Muscle of back (tissue), 11 donors: ENCODE data around the gene LRRC4C. TPM values are rescaled to one million over a fixed set of nuclear protein-coding genes. Genes with fewer than 3 reads are reported as not detected.

Experiments
- DNase-seq, 3 donors: peaks; one replicate each; pipeline versions ENCODE4 v3.0.0 to v3.0.0-alpha.2; 2013
- polyA plus RNA-seq, 10 donors: library from polyadenylated mRNA; unstranded; fragments of 120-200 nt; gene quantifications; one replicate each; pipeline ENCODE4 v1.2.1, GENCODE V29; 2013; ENCODE audit not compliant: insufficient read length in 10 of 10

LRRC4C gene
- polyA plus RNA-seq, 10 donors, result 1.8 to 5.4 (median 3.4) TPM

DNA sequence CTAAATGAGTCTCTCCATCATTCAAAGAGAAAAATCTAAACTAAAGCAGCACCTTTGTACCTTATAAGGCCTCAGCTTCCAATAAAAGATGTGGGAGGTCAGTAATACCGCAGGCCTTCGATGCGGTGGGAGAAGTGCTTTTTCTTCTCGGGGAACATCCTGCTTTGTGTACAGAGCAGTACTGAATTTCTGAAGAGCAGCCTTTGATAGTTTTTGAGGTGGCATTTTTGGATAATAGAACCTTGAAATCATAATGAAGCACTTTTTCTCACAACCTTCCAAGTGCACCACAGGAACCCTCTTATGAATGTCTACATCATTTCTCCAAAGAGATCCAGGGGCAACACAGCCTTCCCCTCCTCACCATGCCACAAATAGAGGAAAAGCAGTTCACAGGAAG is 39.6 kb downstream of the LRRC4C start:
- no peak for DNase-seq

DNA sequence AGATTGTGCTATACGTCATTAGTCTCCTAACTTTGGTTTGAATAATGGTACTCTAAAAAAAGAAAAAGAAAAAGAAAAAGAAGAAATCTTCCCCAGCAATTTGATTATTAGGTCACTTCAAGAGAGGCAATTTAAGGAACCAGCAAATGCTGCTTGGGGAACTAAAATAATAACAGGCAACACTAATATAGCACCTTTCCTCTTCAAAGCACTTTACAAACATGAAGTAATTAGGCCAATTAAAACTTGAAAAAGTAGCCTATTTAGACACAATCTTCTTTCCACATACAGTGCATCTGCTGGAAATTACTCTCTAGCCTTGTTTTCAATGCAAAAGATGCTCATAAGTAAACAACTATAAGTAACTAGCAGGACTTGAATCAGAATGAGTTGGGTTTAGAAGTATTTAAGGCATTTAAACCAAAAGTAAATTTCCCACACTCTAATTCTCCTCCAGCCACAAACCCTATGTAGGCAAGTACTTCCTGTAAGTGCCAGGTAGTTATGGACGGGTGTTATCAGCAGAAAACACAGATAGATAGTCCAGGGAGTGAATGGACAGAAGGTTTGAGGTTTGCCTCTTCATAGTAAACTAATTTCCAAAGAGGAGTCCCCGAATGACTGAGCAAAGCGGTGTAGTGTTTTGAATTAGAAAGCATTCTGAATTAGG is 44.5 kb downstream of the LRRC4C start:
- DNase-seq, result no peak

DNA sequence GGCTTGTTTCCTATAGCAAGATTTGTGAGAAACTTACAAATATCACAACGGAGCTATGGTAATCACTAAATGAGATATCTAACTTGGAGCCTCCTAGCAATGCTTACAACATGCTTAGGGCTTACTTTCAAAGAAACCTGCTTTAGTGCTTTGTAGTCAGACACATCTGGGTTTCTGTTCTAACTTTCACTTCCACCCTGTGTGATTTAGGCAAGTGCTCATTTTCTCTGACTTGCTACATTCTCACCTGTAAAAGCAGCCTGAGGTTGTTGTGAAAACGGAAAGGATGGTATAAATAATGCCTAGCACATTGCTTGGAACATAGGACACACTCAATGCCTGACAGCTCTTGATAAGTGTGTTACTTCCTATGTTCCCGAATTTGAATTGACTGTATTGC is 45.6 kb downstream of the LRRC4C start:
- no peak for DNase-seq

DNA sequence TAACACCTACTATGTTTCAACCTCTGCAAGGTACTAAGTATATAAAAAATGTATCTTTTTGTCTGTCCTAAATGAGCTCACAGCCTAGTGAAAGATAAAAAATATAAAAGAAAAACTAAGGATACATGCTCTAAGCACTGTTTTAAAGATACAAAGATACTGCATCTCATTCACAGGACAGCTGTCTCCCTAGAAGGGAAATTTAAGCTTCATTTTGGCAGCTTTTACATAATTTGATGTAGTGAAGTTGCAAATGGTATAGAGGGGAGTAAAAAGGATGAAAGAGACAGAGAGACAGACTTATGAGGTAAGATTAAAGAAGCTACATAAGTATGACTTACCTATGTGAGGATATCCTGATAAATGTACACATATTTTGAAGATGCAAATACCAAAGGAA is 53.6 kb downstream of the LRRC4C start:
- DNase-seq, result no peak

GRCh38 chr11:41404109-41404508 is 55.3 kb downstream of the LRRC4C start:
- DNase-seq, result no peak

GRCh38 chr11:41403458-41403857 is 56.0 kb downstream of the LRRC4C start:
- DNase-seq, result no peak

DNA sequence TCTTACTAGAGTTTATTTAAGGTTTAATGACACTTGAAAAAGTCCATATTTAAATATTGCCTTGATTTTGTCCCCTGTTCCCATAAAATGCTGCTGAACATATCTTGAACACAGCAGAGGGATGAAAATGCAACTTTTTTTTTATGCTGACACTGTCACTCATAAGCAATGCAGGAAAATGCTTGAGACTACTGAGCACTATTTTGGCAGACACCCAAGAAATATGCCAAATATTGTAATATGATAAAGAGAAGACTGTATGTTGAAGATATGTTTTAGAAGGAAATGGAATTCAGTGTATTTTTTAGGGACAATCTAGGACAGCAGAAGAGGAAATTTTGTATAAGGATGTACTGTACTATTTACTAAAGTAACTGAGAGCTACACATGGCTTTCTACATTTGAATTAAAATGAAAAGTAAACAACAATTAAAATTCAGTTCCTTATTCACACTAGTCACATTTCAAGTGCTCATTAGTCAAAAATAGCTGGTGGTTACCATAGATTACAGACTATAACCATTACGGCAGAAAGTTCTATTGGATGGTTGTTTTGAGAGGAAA is 58.6 kb downstream of the LRRC4C start:
- no peak for DNase-seq

DNA sequence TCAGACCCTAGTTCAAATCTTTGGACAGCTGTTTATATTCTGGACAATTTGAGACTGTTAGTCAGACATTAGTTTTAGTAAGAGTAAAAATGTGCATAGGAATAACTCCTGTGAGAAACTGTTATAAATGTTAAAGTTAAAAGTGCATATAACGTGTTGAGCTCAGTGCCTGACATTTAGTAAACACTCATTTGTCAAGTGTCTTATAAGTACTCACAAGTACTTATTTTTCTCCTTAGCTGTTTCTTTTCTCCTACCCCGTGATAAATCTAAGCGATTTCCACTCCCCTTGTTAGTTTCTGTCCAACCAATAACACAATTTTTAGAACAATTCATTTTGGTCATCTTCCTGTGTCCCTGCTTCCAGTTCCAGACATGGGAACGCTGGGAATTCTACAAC is 59.3 kb downstream of the LRRC4C start:
- DNase-seq, result no peak

GRCh38 chr11:41399323-41399722 is 60.1 kb downstream of the LRRC4C start:
- DNase-seq, result no peak

DNA sequence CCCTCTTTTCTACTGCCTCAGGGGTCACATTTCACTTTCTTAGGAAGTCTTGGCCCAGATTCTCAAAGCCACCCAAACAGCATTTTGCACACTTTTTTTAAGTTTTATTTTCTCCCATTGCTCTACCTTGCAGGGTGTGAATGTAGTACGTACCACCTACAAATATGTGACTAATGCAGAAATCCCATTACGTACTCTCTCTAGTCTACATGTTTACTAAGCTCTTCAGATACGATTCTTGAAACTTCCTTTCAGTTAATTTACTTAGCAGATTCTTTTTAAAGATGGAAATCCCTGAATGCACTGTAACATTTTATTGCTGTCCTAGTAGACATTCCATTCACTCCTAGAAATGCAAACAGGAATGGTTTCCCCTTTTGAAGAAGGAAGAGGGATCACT is 61.3 kb downstream of the LRRC4C start:
- DNase-seq, result no peak

GRCh38 chr11:41394521-41395195 is 64.8 kb downstream of the LRRC4C start:
- no peak for DNase-seq

- DNase-seq, result peak in 1 of 3 donors; percentile 51
Observed at GRCh38 chr11:41392596-41392995, 66.9 kb downstream of the LRRC4C start.

DNA sequence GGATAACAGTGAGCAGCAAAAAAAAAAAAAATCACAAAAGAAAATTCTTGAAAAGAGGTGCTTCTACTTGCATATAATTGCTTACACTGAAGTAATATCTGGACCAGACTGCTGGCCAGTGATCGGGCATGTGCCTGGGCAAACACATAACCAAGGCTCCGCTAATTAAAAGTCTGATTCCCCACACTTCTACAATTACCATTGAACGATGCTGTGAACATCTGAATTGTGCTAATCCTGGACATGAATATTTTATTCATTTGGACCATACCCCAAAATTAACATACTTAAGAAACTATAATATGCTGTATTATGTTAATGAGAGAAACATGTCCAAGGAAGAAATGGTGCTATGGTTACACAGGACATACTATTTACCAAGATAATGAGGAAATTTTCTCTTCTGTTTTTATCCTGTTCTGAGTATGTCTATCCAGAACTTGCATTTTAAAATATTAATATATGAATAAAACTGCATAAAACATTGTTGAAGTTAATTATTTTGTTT is 69.8 kb downstream of the LRRC4C start:
- no peak for DNase-seq

- no peak for DNase-seq
Observed at GRCh38 chr11:41384329-41384728, 75.1 kb downstream of the LRRC4C start.

- DNase-seq, result no peak
Observed at GRCh38 chr11:41383768-41384167, 75.7 kb downstream of the LRRC4C start.

DNA sequence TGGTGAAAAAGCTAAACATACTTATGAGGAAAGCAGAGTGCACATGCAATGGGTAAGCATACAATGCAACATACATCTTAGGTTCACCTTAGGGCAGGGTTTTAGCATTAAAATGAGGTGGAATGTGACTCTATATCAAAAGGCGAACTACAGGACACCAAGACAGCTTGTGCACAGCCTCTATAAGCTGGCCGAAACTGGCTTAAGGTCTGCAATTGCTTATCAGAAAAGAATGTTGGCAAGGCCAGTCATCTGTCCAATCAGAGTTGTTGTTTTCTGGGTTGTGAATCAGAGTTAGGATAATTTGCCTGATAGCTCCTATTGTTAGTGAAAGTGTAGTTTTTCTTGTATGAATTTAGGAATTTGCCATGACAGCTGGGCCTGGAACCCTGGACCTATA is 76.5 kb downstream of the LRRC4C start:
- DNase-seq, result no peak

DNA sequence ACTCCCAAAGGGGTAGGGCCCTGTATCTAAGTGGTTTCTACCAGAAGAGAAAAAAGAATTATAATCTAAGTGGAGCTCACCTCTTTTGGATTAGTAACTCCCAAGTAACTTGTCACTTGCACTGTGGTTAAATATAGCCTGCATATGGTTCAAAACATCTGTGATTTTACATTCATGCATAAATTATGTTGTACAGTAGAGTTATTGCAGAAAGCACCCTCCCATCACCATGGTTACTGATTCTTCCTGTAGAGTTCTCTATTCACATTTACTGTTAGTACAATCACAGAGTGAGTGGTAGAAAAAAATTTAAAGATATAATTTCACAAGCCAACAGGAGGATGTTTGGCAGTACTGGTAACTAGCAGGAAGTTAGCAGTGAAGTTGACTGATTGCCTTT is 80.4 kb downstream of the LRRC4C start:
- peak in 1 of 3 donors; percentile 16 for DNase-seq

GRCh38 chr11:41377709-41378394 is 81.6 kb downstream of the LRRC4C start:
- no peak for DNase-seq

DNA sequence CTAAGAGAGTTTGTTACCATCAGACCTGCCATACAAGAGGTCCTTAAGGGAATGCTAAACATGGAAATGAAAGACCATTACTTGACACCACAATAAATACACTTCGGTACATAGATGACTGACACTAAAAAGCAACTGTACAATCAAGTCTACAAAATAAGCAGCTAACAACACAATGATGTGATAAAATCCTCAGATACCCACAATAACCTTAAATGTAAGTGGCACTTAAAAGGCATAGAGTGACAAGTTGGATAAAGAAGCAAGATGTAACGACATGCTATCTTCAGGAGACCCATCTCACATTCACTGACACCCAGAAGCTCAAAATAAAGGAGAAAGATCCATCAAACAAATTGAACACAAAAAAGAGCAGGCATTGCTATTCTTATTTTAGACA is 107.6 kb downstream of the LRRC4C start:
- DNase-seq, result no peak

DNA sequence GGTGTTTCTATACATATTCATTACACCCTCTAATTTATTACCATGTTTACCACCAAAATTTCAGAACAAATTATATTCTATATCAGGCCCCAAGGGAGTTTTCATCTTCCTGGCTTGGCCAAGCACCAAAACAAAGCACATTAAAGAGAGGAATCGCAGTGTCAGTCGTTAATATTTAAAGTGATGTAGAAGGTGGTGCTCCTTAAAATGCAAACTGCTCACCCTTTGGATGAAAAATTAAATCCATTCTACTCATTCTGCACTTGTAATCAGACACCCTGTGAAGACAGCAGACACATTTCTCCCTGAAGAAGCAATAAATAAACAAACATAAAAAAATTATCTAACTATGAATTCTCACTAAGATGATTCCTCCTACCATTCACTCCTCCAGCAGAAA is 113.4 kb downstream of the LRRC4C start:
- DNase-seq, result no peak

DNA sequence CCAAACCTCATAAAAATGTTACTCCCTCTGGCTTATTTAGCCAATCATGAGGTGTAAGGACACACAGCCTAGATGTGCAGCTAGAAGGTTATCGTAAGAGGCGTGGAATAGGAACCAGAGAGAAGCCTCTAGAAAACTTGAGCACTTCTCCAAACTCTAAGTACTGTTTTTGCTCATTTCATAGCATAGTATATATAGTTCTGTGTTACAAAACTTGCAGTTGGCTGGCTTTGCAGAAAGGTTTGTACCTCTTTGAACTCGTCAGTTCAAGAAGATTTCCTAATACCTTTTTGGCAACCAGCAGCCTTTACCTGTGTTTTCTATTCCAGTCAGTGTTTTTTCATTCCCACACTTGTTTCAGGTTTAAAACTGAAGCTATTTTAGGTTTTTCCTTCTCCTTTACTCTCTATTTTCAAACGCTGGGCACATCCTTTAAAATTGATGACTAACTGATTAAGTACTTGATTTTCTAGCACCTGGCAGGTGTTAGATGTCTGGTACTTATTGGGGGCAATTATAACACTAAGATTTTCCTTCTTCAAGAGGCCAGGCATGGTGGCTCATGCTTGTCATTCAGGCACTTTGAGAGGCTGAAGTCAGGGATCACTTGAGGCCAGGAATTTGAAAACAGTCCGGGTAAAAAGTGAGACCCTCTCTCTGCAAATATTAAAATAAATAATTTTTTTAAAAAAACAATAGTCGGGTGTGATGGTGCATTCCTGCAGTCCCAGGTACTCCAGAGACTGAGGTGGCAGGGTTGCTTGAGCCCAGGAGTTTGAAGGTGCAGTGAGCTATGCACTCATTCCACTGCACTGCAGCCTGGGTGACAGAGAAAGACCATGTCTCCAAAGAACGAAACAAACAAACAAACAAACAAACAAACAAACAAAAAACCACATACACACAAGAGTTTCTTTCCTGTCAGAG is 125.2 kb downstream of the LRRC4C start:
- no peak for DNase-seq

- DNase-seq, result no peak
Observed at GRCh38 chr11:41333357-41333756, 126.1 kb downstream of the LRRC4C start.
